Caki2 (cell line): Measurements from ENCODE around the gene PTPRM. TPM values are rescaled to one million over a fixed set of nuclear protein-coding genes. Genes with fewer than 3 reads are reported as not detected.

ENCODE experiments used
- DNase-seq: peaks from one replicate; pipeline ENCODE4 v3.0.0-alpha.2; 2015; ENCODE audit warnings: low read depth
- in situ Hi-C: cut with HindIII; loops from 2 replicates; pipeline ENCODE4 v1.10.0; 2016; ENCODE audit warnings: low sequenced_read_pairs, low pct_unique_long_range_greater_than_20kb, mixed read lengths
- total RNA-seq: library from RNA; depleted of rRNA; stranded (reverse); fragments of >200 nt; shearing (Covaris generic); gene quantifications from 2 replicates; pipeline ENCODE4 v1.2.3, GENCODE V29; 2014; ENCODE audit warnings: low replicate concordance; rRNA removed

The PTPRM gene
- 3.7 and 29.1 TPM in 2 replicates for total RNA-seq

DNA sequence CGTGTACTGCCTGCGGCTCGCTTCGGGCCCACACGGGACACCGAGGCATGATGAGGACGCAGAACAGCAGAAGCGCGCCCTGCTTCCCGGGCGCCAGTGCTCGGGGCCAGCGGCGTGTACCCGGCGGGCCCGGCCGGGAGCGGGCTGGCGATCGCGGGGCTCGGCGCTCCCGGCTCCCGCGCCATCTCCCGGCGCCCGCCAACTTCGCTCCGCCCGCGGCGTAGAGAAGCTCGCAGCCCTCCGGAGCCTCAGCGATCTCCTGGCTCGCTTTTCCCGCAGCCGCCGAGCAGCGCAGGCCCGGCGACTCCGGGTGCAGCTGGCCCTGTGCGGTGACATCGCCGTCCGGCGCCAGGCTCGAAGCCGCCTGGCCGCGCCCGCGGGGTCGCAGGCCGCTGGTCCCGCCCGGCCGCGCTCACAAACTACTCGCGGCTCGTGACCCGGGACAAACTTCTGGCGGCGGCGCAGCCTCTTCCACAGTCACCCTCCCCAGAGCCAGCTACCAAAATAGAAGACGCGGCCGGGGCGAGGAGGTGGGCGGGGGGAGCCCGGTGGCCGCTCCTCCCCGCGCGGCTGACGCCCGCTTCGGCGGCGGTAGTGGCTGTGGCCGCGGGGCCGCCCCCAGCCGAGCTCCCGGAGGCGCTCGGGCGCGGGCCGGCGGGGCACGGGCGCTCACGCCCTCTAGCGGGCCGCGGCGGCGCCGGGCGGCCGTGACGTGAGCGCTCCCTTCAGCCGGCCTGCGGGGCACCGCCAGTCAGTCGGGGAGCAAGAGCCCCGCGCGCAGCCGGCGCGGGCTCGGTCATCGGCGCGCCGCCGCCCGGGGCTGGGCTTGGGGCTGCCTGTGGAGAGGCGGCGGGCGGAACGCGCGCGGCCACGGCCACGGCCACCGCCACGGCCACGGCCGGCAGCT lies at the start of gene PTPRM:
PTPRM (plus strand) TSS at position 750 of the 907 bp plus-strand sequence. CDS start 503 bp downstream, outside the sequence.
- in situ Hi-C loops, result no loop called here
- peak; percentile 75 for DNase-seq

DNA sequence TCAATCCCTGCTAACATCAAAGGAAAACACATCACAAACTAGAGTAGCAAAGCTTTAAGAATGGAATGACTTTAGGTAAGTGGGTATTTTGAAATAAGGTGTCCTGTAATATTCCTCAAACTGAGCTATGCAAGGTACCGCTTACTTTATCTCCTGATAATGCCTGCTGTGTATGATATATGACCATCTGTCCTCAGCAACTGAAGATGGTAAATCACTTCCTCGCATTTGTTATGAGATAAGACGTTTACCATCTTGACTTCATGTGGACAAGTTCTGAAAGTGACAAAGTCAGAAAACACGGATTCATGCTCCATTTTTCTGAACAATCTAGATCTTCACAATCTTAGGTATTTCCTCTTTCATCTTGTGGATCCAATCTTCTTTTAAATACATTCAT lies 49.3 kb upstream of the PTPRM start:
- in situ Hi-C loops, result no loop called here
- no peak for DNase-seq

DNA sequence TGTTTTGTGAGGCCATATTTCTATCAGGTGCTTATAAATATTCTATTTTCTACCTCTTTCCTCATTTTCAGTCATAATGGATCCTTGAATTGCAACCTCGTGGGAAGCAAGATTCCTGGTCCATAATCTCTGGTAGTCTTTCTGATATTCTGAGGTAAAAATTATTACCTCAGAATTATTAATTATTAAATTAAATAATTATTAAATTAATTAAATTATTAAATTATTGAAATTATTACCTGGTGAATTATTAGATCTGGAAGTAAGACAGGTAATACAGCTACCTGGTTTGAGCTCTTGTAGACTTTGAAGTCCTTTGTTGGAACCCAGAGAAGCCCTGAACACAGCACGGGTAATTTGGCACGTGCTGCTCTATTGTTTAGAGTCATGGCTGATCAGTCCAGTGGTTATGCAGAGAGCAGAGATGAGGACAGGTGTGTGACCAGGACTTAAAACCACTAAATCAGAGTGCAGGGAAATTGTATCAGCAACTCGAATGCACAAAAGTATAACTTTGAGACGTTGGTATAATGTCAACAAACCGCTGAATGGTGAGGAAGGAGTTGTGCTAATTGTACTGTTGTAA lies 46.8 kb upstream of the PTPRM start:
- in situ Hi-C loops, result no loop called here
- DNase-seq, result no peak

DNA sequence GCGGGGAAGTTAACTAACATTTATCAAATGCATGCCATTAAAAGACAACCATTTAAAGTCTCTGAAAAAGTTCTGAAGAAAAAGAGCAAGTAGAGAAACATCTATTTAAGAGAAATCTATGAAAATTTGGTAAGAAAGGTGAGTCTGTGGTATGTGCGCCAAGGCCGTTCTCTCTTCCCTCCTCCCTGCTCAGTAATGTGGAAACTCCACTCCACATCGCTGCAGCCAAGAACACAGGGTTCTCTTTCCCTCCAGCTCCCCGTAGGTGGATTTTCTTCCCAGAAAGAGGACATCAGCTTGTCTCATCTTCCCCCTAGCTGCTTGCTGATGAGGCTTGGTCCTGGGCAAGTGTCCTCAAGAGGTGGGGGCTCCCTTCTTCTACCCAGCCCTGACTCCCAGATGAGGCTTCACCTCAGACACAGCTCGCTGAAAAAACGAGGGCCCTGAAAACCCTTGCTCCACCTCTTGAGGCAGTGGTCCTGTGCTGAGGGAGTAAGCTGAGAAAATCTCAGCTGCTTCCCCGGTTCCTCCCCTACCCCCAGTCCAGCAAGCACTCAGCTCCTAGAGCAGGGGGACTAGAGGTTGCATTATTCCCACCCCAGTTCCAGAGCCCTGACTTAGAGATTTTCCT lies 45.8 kb upstream of the PTPRM start:
- no peak for DNase-seq
- in situ Hi-C loops, result no loop called here

DNA sequence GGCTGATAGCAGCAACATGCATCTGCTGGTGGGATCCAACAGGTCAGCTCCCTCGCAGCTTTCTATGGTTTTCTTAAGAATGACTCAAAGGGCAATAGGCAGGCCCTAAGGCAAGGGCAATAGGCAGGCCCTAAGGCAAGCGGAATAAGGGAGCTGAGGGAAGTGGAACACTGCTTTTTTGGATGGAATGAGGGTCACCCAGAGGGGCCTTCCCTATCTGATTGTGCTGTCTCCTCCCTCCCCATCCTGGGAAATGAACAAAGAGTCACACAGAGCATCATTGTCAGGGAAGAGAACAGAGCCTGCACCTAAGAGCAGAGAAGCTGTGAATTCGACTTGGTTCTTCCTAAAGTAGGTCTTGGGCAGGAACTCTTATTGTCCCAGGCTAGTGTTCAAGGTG lies 43.3 kb upstream of the PTPRM start:
- DNase-seq, result no peak
- in situ Hi-C loops, result no loop called here

DNA sequence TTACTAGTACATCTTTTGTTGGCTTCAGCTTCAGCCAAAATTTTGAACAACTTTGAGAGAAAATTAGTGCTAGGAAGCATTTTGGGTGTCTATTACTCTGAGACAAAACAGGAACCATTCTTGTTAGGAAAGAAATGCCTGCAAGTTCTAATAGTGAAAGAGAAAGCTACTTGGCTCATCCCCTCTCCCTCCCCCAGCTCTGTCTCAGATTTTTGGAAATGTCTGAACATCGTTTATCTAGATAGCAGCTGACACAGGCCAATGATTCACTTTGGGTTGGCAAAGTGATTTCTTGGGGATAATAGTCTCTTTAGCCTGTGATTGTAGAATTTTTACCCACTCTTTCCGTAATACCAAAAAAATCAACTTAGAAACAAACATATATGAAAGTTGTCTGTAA lies 42.3 kb upstream of the PTPRM start:
- DNase-seq, result no peak
- in situ Hi-C loops, result no loop called here

DNA sequence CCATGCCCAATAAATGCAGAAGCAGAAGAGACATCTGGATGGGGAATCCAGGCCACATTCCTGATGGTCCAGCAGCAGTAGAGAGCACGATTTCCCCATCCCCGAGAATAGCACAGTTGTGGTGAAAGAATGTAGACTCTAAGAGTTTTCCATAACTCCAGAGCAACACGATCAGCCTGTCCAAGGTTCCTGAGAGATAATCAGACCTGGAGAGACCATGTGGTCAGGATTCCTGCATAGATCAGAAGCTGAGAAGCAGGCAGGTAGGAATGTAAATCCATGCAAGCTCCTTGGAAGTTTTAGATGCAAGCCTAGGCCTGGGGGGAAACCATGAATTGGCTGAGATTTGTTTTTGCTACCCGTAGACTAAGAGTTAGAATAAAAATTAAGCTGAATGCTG lies 34.2 kb upstream of the PTPRM start:
- in situ Hi-C loops, result no loop called here
- DNase-seq, result no peak

DNA sequence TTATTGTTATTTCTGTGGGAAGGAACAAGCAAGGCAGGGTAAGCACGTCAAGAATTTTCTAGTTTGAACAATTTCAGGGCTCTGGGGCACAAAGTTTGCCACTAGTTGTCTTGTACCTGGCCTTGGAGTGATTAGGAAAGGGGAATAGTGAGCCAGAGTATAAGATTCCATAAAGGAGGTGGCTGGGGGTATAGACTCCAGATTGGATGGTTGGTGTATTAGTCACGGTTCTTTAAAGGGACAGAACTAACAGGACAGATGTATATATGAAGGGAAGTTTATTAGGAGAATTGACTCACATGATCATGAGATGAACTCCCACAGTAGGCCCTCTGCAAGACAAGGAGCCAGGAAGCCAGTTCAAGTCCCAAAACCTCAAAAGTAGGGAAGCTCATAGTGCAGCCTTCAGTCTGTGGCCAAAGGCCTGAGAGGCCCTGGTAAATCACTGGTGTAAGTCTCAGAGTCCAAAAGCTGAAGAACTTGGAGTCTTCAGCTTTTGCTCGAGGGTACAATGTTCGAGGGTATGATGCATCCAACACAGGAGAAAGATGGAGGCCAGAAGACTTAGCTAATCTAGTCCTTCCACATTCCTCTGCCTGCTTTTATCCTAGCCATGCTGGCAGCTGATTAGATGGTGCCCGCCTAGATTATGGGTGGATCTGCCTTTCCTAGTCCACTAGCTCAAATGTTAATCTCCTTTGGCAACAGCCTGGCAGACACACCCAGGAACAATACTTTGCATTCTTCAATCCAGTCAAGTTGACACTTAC lies 31.5 kb upstream of the PTPRM start:
- DNase-seq, result no peak
- in situ Hi-C loops, result no loop called here

DNA sequence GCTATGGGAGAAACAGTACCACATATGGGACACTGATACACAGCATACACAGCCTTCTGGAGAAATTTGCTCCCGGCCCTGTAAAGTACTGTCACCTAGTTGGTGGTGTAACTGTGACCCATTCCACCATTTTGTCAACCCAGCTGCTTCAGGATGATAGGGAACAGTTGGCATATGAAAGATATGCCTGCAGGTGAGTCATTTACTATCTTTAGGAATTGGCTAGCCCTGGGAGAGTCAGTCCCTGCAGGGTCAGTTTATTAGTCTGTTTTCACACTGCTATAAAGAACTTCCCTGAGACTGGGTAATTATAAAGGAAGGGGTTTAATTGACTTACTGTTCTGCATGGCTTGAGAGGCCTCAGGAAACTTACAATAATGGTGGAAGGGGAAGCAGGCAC lies 30.0 kb upstream of the PTPRM start:
- in situ Hi-C loops, result no loop called here
- DNase-seq, result no peak

DNA sequence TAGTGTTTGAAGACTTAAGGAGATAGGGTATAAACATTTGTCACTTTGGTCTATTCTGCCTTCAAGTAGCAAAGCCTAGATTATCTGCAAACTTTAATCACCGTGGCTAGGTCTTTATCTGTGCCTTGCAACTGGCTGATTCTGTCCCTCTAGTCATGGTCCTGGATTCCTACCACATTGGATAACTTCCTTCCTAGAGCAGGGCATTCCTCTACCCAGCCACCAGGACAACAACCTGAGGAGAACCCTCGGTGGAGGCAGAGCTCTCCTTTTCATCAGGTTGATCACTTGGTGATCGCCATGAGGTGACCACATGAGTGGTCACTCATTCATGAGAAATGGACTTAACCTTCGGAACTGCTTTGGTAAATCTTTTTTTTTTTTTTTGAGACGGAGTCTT lies 25.3 kb upstream of the PTPRM start:
- no peak for DNase-seq
- in situ Hi-C loops, result no loop called here

DNA sequence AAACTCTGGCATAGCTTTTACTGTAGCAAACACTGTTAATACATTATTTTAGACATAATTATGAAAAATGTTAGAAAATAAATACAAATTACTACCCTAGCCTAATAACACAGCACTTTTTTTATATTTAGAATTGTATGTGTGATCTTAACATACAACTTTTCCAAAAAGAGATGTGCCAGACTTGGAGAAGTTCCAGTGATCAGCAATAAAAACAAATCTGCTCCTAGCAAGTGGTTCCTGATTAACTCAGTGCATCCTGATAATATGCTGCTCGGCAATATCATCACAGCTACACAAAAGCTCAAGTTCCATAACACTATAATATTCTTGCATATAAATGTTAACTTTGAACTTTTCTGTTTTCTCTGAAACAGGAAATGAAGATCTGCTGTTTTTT lies 22.4 kb upstream of the PTPRM start:
- in situ Hi-C loops, result no loop called here

DNA sequence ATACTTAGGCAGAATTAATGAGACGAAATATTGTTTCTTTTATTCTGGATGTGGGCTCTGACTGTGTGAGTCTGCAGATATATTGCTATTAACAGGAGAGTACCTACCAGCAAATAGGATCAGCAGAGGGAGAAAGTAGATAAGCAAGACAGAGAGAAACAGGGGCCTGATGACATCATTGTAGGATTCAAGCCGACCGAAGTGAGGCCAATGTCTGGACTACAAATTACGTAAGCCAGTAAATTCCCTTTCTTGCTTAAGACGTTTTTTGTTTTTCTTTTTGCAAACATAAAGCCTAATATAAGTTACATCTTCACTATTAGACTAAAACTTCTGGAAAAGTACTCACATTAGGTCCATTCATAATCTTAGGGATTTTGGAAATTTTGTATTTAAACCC lies 21.4 kb upstream of the PTPRM start:
- in situ Hi-C loops, result no loop called here
- no peak for DNase-seq

More for the DNA sequence above, 22.4 kb upstream of the PTPRM start:
- no peak for DNase-seq

DNA sequence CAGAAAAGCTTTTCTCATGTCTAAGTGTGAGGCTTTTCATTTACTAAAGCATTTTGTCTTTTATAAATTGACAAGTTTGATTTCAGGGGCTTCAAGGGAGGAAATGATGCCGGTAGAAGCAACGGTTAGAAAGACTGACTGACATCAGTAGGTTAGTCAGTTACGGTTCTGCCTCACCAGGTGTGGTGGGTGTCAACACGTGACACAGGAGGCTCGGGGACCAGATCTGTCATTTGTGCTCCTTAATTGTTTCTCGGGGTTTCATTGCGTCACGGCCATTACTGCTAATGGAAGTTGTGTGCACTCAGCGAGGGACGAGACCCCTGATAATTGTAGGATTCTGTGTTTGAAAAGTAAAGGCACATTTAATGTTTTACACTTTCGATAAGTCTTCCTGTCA lies 18.9 kb upstream of the PTPRM start:
- no peak for DNase-seq
- in situ Hi-C loops, result no loop called here

DNA sequence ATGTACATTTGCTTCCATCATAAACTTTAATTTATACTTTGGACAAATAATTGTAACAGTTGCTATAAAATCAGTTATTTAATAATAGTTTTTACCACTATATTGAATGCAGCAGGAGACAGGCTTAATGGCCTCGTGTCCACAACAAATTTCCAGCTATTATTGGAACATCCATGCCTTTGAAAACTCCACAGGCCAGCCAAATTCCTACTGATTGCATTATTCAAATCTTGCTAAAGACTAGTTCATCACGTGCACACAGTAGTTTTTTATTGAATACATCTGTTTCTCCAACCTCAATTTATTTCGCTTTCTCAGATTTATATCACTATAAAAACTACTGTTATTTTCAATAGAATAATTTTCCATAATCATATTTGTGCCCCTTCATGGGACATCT lies 18.4 kb upstream of the PTPRM start:
- no peak for DNase-seq

DNA sequence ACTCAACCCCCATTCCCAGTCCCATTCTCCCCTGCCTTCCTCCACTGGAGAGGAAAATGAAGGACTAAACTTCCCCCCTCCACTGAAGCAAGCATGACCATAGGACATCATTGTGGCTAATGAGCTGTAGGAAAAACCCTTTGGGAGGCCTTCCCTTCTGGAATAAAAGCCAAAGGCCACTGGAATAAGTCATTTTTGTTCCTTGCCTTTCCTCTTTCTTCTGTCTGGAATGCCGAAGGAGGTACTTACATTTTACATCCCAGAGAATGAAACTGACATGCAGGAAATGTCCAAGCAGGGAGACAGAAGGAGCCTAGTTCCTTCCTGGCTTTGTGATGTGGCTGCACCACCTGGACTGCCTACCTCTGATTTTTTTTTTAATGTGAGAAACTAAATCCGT lies 9.1 kb upstream of the PTPRM start:
- DNase-seq, result no peak
- in situ Hi-C loops, result no loop called here

More for the DNA sequence above, 18.4 kb upstream of the PTPRM start:
- in situ Hi-C loops, result no loop called here

DNA sequence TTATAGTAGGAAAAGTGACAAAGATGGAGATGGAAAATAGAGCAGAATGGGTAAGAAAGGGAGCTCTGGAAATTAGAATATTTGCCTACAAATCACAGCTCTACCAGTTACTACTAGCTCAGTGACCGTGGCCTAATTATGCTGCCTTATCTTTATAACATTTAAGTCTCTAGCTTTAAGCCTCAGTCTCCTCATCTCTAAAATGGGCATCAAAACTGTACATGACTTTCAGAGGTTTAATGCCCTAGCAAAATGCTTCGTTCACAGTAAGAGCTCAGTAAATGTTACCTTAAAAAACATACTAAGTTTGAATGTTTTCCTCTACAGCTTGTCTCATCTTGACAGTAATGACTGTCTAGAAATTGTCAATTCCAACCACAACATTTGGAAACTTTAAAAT lies 8.3 kb upstream of the PTPRM start:
- in situ Hi-C loops, result no loop called here
- DNase-seq, result no peak

DNA sequence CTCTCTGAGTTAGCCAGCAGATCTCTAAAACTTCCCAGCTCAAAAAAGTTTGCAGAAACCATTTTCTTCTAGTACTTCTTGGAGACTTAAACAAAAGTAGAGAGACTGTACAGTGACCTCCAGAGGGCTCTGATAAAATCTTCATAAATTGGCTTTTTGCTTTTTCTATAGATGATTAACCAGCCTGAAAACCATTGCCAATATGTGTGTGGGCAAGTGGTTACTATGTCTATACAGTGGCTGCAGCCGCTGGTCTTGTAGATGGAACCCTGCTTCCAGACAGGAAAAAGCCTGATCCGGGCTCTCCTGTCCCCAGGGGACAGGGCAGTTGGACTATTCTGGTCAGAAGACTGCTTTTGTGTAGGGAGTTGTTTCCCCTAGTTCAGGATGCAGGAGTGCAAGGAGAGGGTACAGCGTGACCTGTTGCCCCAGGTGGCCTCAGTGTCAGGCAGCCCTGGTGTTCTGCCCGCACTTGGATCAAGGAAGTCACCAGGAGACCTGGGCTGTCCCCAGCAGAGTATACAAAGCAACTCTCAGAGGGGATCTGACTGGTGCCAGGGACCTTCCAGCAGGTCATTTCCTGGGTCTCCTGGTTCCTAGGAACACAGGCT lies 7.3 kb upstream of the PTPRM start:
- in situ Hi-C loops, result no loop called here
- no peak for DNase-seq

DNA sequence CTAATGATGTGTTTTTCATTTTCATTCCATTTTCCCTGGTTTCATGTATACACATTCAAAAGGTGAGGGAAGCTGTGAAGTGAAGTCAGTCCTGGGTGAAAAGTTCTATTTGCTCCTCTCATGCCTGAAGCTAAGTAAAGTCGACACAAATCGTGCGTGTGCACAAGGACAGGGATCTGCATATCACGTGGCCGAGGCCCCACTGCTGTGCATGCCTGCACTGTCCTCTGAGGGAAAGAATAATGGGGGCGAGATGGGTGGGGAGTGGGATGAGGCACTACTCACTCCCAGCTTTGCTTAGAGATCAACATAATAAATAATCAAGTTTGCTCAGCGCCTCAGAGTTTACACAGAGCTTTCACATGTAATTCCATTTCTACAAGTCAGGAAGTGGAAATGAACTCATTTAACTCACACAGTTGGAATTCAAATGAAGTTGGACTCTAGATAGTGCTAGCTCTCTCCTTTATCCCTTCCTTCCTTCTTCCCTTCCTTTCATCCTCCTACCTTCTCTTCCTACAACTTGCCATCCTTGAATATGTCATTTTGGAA lies 5.1 kb upstream of the PTPRM start:
- DNase-seq, result no peak
- in situ Hi-C loops, result no loop called here
